Measurements from ENCODE around the gene OR6Q1. TPM values are rescaled to one million over a fixed set of nuclear protein-coding genes. Genes with fewer than 3 reads are reported as not detected.

Gene OR6Q1
- total and polyA plus RNA-seq, 9 of the 15 experiments (the other 6 are each of a cell fraction or from before 2014, with no cell fraction given) = not detected

DNA sequence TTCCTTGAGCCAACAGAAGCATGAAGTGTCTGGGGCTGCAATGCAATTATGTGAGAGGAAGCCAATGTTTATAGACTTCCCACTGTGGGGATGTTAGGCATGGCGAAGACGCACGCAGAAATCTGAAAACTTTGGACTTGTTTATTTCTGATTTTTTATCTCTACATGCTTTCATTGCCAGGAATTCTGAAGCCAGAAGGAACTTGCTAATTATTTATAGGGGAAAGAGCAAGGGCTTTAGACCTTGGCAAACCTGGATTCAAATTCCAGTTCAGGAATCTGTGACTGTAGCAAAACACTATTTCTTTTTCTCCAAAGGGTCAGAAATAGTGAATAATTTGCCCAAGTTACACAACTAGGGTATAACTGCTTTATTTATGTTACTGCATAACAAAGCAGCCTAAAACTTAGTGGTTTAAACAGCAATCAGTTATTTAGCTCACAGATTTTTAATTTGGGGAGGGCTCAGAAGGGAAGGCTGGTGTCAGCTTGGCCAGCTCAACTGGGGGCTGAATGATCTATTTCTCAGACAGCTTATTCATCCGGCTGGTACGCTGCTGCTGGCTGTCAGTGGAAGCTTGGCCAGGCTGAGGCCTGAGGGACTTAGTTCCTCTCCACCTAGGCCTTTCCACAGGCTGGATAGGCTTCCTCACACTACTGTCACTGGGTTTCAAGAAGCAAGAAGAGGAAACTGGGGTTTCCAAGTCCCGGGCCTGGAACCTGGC lies 1.9 kb upstream of the OR6Q1 start (continued):
- TF ChIP-seq RUNX1 (IDR thresholded peaks at IDR 0.05; ENCODE audit: low read depth) = no peak
- no peak for TF ChIP-seq FOXK1 (CRISPR knock-in tag; IDR thresholded peaks at IDR 0.05; ENCODE audit: borderline replicate concordance)
- TF ChIP-seq TCF7 (IDR thresholded peaks at IDR 0.05; ENCODE audit: borderline replicate concordance) = no peak
- TF ChIP-seq ZFP36 (IDR thresholded peaks at IDR 0.05; ENCODE audit: low read depth, low read length, partially characterized antibody) = no peak
- TF ChIP-seq GTF2A2 (tag; IDR thresholded peaks at IDR 0.05) = no peak
- TF ChIP-seq ARID2 (IDR thresholded peaks at IDR 0.05) = no peak

GRCh38 chr11:58034471-58034870 lies 3.7 kb downstream of the OR6Q1 start:
- BruUV-seq (replicated peaks) = no TSS peak
- ChIA-PET POLR2A (interaction anchor here (0.9 kb wide), 1 partner anchor 9 kb away, joined by 3 read pairs; no protein-coding TSS in a partner anchor), CTCF (ENCODE audit: low intra/inter-chr PET ratio) (no interaction called here)
- DNase-seq (ENCODE audit: extremely low read depth in 1 of 4, low spot score in 3 of 4) (no peak), ATAC-seq (no peak), FAIRE-seq (no peak)
- Histone ChIP-seq H3K9me3 (replicated peaks; ENCODE audit: control insufficient read depth, insufficient read depth, low read depth, low read length) (no peaks in the 10 kb centered on the region), H3K79me2 (ENCODE audit: control insufficient read depth, insufficient read depth, low read length) (no peaks in the 10 kb centered on the region), H3K9ac (ENCODE audit: insufficient read depth in 1 of 2, low read depth in 2 of 2, low read length in 2 of 2) (no peak overlapping the region), H3K27ac (ENCODE audit: extremely low read depth, low read depth, low read length) (no peak overlapping the region), H3K27me3 (ENCODE audit: control insufficient read depth in 2 of 2, insufficient read depth in 2 of 2, low read length in 2 of 2) (no peaks in the 10 kb centered on the region), H4K20me1 (replicated peaks; ENCODE audit: control insufficient read depth, insufficient read depth, low read length) (no peaks in the 10 kb centered on the region), H3K4me2 (ENCODE audit: insufficient read depth, low read length) (no peak overlapping the region), H2AFZ (ENCODE audit: low read depth, low read length) (no peak overlapping the region), H3K9me1 (ENCODE audit: control insufficient read depth, insufficient read depth, low read length) (no peaks in the 10 kb centered on the region), H3K4me1 (replicated peaks in 1 of 2; ENCODE audit: control insufficient read depth in 2 of 2, insufficient read depth in 2 of 2, low read length in 2 of 2) (no peaks in the 10 kb centered on the region), H3K4me3 (no peak overlapping the region), H3K36me3 (ENCODE audit: control insufficient read depth, insufficient read depth, low read length) (no peaks in the 10 kb centered on the region)
- TF ChIP-seq, protein P1, sequence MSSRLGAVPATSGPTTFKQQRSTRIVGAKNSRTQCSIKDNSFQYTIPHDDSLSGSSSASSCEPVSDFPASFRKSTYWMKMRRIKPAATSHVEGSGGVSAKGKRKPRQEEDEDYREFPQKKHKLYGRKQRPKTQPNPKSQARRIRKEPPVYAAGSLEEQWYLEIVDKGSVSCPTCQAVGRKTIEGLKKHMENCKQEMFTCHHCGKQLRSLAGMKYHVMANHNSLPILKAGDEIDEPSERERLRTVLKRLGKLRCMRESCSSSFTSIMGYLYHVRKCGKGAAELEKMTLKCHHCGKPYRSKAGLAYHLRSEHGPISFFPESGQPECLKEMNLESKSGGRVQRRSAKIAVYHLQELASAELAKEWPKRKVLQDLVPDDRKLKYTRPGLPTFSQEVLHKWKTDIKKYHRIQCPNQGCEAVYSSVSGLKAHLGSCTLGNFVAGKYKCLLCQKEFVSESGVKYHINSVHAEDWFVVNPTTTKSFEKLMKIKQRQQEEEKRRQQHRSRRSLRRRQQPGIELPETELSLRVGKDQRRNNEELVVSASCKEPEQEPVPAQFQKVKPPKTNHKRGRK (tag; IDR thresholded peaks at IDR 0.05) = 0 out of 2 replicates have a peak, but pooled peaks have one; percentile 17
- TF ChIP-seq ZNF23 (CRISPR knock-in tag; IDR thresholded peaks at IDR 0.05) (no peak), ETV1 (tag; conservative IDR thresholded peaks at IDR 0.05; ENCODE audit: low read depth) (no peak), ERF (CRISPR knock-in tag; IDR thresholded peaks at IDR 0.05) (no peak), NFIX (CRISPR knock-in tag; IDR thresholded peaks at IDR 0.05; ENCODE audit: low read depth) (no peak), CTCF (IDR thresholded peaks at IDR 0.05 in 2 of 3, conservative IDR thresholded peaks at IDR 0.05 in 1 of 3; ENCODE audit: insufficient read depth in 2 of 3, low read depth in 1 of 3, low read length in 3 of 3) (no peak), PTBP1 (IDR thresholded peaks at IDR 0.05; ENCODE audit: low read depth, low read length) (no peak), HNRNPLL (IDR thresholded peaks at IDR 0.05; ENCODE audit: low read depth, low read length, poor library complexity, severe bottlenecking) (no peak)
- intact Hi-C loops (cut with micrococcal nuclease) (no loop called here), in situ Hi-C loops (cut with MboI) (no loop called here)
- WGBS (ENCODE audit: insufficient coverage, low coverage, missing lambda C conversion rate) = 0% methylated on average over 2 of the region's 2 CpGs

Data from K562 (cell line).